ENCODE results near the gene BBS9.

The BBS9 gene

GRCh38 chr7:33539198-33539597 is 409.8 kb downstream of the BBS9 start:
- H2BK15ac ChIP-seq (ENCODE audit: low read depth, poor library complexity, severe bottlenecking): peak overlapping the region; percentile 7
- no peaks in the 10 kb centered on the region for H3K27me3 ChIP-seq (ENCODE audit: control insufficient read depth in 1 of 2, insufficient read depth in 1 of 2, low read length in 2 of 2)
- no peak overlapping the region for H3K27ac ChIP-seq (ENCODE audit: low read length, poor library complexity, severe bottlenecking)
- H2AFZ ChIP-seq (ENCODE audit: low read depth, low read length): no peak overlapping the region
- no peak overlapping the region for H2BK5ac ChIP-seq (ENCODE audit: low read depth, low read length, poor library complexity, severe bottlenecking)
- H3K18ac ChIP-seq (ENCODE audit: low read depth in 1 of 2, low read length in 2 of 2): no peak overlapping the region
- no peak overlapping the region for H3K14ac ChIP-seq (ENCODE audit: low read length in 2 of 2)
- peak overlapping the region; percentile 39 for H4K91ac ChIP-seq (ENCODE audit: low read length)
- WGBS: 100% methylated on average over 2 of the region's 2 CpGs
- H3K4me2 ChIP-seq (ENCODE audit: low read length, poor library complexity, severe bottlenecking): no peak overlapping the region
- H2BK12ac ChIP-seq (ENCODE audit: low read length in 2 of 2): no peak overlapping the region
- H3K4me3 ChIP-seq (ENCODE audit: insufficient read depth in 1 of 2, low read depth in 1 of 2, low read length in 2 of 2): no peak overlapping the region
- no peak overlapping the region for H3K4ac ChIP-seq (ENCODE audit: low read depth in 1 of 2, low read length in 2 of 2)
- H3K79me1 ChIP-seq (replicated peaks; ENCODE audit: low read length, poor library complexity, severe bottlenecking): no peaks in the 10 kb centered on the region
- H2BK120ac ChIP-seq (ENCODE audit: low read depth, low read length): no peak overlapping the region
- no peak overlapping the region for H4K8ac ChIP-seq (ENCODE audit: low read length)
- no peak overlapping the region for H3K9ac ChIP-seq (ENCODE audit: low read length)
- DNase-seq: no peak
- no peaks in the 10 kb centered on the region for H3K9me3 ChIP-seq (ENCODE audit: control insufficient read depth, low read length)
- peaks cover 0 to under 1% of the 10 kb centered on the region in 2 experiments for H3K36me3 ChIP-seq (ENCODE audit: control insufficient read depth in 1 of 2, insufficient read depth in 2 of 2, low read depth in 1 of 2, low read length in 2 of 2)
- no peak overlapping the region for H2AK5ac ChIP-seq (ENCODE audit: low read length, severe bottlenecking)
- no peak overlapping the region for H3K23ac ChIP-seq (ENCODE audit: low read length in 2 of 2)
- peaks cover 2% of the 10 kb centered on the region for H3K4me1 ChIP-seq (ENCODE audit: control insufficient read depth, insufficient read depth, low read depth, low read length)

DNA sequence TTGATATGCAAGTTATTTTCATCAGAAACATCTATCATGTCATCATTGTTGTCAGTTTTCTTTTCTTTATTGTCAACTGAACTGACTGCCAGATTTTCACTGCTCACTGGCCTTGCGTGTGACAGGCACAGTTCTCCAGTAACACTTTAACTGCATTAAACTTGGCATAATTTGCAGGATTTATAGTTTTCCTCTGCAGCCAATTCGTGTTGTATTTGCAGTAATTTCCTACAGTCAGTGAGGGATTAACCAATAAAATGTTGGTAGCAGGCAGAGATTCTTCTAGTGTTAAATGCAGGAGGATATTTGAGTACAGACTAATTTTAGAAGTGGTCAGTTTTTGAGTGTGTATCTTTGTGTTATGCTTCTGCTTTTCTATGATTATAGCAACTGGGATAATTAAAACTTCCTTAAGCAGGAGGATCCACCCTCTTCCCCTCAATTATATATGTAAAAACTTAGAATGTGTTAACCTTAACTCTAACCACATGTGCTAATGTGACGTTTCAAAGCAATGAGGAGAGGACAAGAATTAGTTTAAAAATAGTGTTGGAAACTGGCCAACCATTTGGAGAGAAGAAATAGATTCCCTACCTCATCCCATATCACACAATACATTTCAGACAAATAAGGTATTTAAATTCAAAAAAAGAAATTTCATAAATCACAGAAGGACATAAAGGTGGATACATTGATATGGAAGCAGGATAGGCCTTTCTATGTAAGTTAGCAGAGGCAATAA is 410.5 kb downstream of the BBS9 start:
- Histone ChIP-seq H2BK12ac (ENCODE audit: low read length in 2 of 2) (no peak overlapping the region), H2BK120ac (ENCODE audit: low read depth, low read length) (no peak overlapping the region), H3K27me3 (ENCODE audit: control insufficient read depth in 1 of 2, insufficient read depth in 1 of 2, low read length in 2 of 2) (no peaks in the 10 kb centered on the region), H3K4me3 (ENCODE audit: insufficient read depth in 1 of 2, low read depth in 1 of 2, low read length in 2 of 2) (no peak overlapping the region), H4K91ac (ENCODE audit: low read length) (no peak overlapping the region), H3K9me3 (ENCODE audit: control insufficient read depth, low read length) (no peaks in the 10 kb centered on the region), H3K23ac (ENCODE audit: low read length in 2 of 2) (no peak overlapping the region), H3K4me1 (ENCODE audit: control insufficient read depth, insufficient read depth, low read depth, low read length) (no peaks in the 10 kb centered on the region), H3K14ac (ENCODE audit: low read length in 2 of 2) (no peak overlapping the region), H2BK5ac (ENCODE audit: low read depth, low read length, poor library complexity, severe bottlenecking) (no peak overlapping the region), H2AK5ac (ENCODE audit: low read length, severe bottlenecking) (no peak overlapping the region), H3K36me3 (ENCODE audit: control insufficient read depth in 1 of 2, insufficient read depth in 2 of 2, low read depth in 1 of 2, low read length in 2 of 2) (no peaks in the 10 kb centered on the region), H4K8ac (ENCODE audit: low read length) (no peak overlapping the region), H3K27ac (ENCODE audit: low read length, poor library complexity, severe bottlenecking) (no peak overlapping the region), H3K4me2 (ENCODE audit: low read length, poor library complexity, severe bottlenecking) (no peak overlapping the region), H3K79me1 (replicated peaks; ENCODE audit: low read length, poor library complexity, severe bottlenecking) (no peaks in the 10 kb centered on the region), H2AFZ (ENCODE audit: low read depth, low read length) (no peak overlapping the region), H2BK15ac (ENCODE audit: low read depth, poor library complexity, severe bottlenecking) (no peak overlapping the region), H3K4ac (ENCODE audit: low read depth in 1 of 2, low read length in 2 of 2) (no peak overlapping the region), H3K9ac (ENCODE audit: low read length) (no peak overlapping the region), H3K18ac (ENCODE audit: low read depth in 1 of 2, low read length in 2 of 2) (no peak overlapping the region)
- 68% methylated on average over 2 of the region's 3 CpGs for WGBS
- DNase-seq: no peak

- Histone ChIP-seq H3K36me3 (ENCODE audit: control insufficient read depth in 1 of 2, insufficient read depth in 2 of 2, low read depth in 1 of 2, low read length in 2 of 2) (no peaks in the 10 kb centered on the region), H3K4me1 (ENCODE audit: control insufficient read depth, insufficient read depth, low read depth, low read length) (no peaks in the 10 kb centered on the region), H3K9ac (ENCODE audit: low read length) (no peak overlapping the region), H4K91ac (ENCODE audit: low read length) (no peak overlapping the region), H2BK120ac (ENCODE audit: low read depth, low read length) (no peak overlapping the region), H2AK5ac (ENCODE audit: low read length, severe bottlenecking) (no peak overlapping the region), H3K4ac (ENCODE audit: low read depth in 1 of 2, low read length in 2 of 2) (no peak overlapping the region), H3K23ac (ENCODE audit: low read length in 2 of 2) (no peak overlapping the region), H4K8ac (ENCODE audit: low read length) (no peak overlapping the region), H3K79me1 (replicated peaks; ENCODE audit: low read length, poor library complexity, severe bottlenecking) (no peaks in the 10 kb centered on the region), H2BK15ac (ENCODE audit: low read depth, poor library complexity, severe bottlenecking) (no peak overlapping the region), H3K18ac (ENCODE audit: low read depth in 1 of 2, low read length in 2 of 2) (no peak overlapping the region), H2BK5ac (ENCODE audit: low read depth, low read length, poor library complexity, severe bottlenecking) (no peak overlapping the region), H3K9me3 (ENCODE audit: control insufficient read depth, low read length) (no peaks in the 10 kb centered on the region), H2BK12ac (ENCODE audit: low read length in 2 of 2) (no peak overlapping the region), H3K14ac (ENCODE audit: low read length in 2 of 2) (no peak overlapping the region), H3K27me3 (ENCODE audit: control insufficient read depth in 1 of 2, insufficient read depth in 1 of 2, low read length in 2 of 2) (no peaks in the 10 kb centered on the region), H3K4me3 (ENCODE audit: insufficient read depth in 1 of 2, low read depth in 1 of 2, low read length in 2 of 2) (no peak overlapping the region), H3K27ac (ENCODE audit: low read length, poor library complexity, severe bottlenecking) (no peak overlapping the region), H3K4me2 (ENCODE audit: low read length, poor library complexity, severe bottlenecking) (no peak overlapping the region), H2AFZ (ENCODE audit: low read depth, low read length) (no peak overlapping the region)
- peak; percentile 37 for DNase-seq
These were observed 418.5 kb downstream of the BBS9 start for GRCh38 chr7:33547880-33548279.

DNA sequence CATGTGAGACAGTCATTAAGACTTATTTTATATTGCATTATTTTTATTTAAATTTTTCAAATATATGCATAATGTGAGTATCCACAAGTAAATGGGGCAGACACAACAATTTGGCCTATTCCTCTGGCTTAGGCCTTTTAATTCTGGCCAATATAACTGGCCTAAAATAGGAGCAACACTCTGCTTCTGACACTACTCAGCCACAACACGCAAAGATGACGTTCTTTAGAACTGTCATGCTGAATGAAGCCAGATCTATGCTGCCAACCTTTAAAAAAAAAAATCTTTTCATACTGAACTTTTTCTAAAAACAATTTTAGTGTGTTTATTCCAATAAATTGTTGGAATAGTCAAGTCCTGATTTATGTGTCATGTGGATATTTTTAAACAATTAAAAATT is 421.0 kb downstream of the BBS9 start:
- no peak overlapping the region for H3K4ac ChIP-seq (ENCODE audit: low read depth in 1 of 2, low read length in 2 of 2)
- H3K18ac ChIP-seq (ENCODE audit: low read depth in 1 of 2, low read length in 2 of 2): no peak overlapping the region
- no peaks in the 10 kb centered on the region for H3K9me3 ChIP-seq (ENCODE audit: control insufficient read depth, low read length)
- H2BK15ac ChIP-seq (ENCODE audit: low read depth, poor library complexity, severe bottlenecking): no peak overlapping the region
- no peak overlapping the region for H3K9ac ChIP-seq (ENCODE audit: low read length)
- H3K23ac ChIP-seq (ENCODE audit: low read length in 2 of 2): no peak overlapping the region
- no peak overlapping the region for H2BK5ac ChIP-seq (ENCODE audit: low read depth, low read length, poor library complexity, severe bottlenecking)
- H2AK5ac ChIP-seq (ENCODE audit: low read length, severe bottlenecking): no peak overlapping the region
- H3K4me1 ChIP-seq (ENCODE audit: control insufficient read depth, insufficient read depth, low read depth, low read length): no peaks in the 10 kb centered on the region
- no peaks in the 10 kb centered on the region for H3K79me1 ChIP-seq (replicated peaks; ENCODE audit: low read length, poor library complexity, severe bottlenecking)
- H3K14ac ChIP-seq (ENCODE audit: low read length in 2 of 2): no peak overlapping the region
- no peak for DNase-seq
- H4K91ac ChIP-seq (ENCODE audit: low read length): no peak overlapping the region
- WGBS: 100% methylated on average over 2 of the region's 2 CpGs
- no peak overlapping the region for H4K8ac ChIP-seq (ENCODE audit: low read length)
- H3K4me2 ChIP-seq (ENCODE audit: low read length, poor library complexity, severe bottlenecking): no peak overlapping the region
- no peaks in the 10 kb centered on the region for H3K27me3 ChIP-seq (ENCODE audit: control insufficient read depth in 1 of 2, insufficient read depth in 1 of 2, low read length in 2 of 2)
- H2BK120ac ChIP-seq (ENCODE audit: low read depth, low read length): no peak overlapping the region
- no peak overlapping the region for H2AFZ ChIP-seq (ENCODE audit: low read depth, low read length)
- no peak overlapping the region for H3K27ac ChIP-seq (ENCODE audit: low read length, poor library complexity, severe bottlenecking)
- H3K4me3 ChIP-seq (ENCODE audit: insufficient read depth in 1 of 2, low read depth in 1 of 2, low read length in 2 of 2): no peak overlapping the region
- no peak overlapping the region for H2BK12ac ChIP-seq (ENCODE audit: low read length in 2 of 2)
- H3K36me3 ChIP-seq (ENCODE audit: control insufficient read depth in 1 of 2, insufficient read depth in 2 of 2, low read depth in 1 of 2, low read length in 2 of 2): no peaks in the 10 kb centered on the region
